Subcutaneous adipose tissue (tissue), 4 donors: ENCODE results near the gene CROCC. TPM values are rescaled to one million over a fixed set of nuclear protein-coding genes. Genes with fewer than 3 reads are reported as not detected.

Source experiments
- total RNA-seq, 4 donors: library from RNA; depleted of rRNA; stranded (reverse); fragments of >200 nt; gene quantifications; one replicate each; pipeline ENCODE4 v1.1.0, GENCODE V29; 2016
- TF ChIP-seq, protein P1 (sequence below): fragments of 450-650 bp; IDR thresholded peaks from one replicate; pipeline ENCODE4 v1.5.1; 2016; ENCODE audit warnings: low read depth, mild to moderate bottlenecking, control low read depth, antibody characterized with exemption, moderate library complexity

CROCC gene
- total RNA-seq, 4 donors from 2014 or later = 7.7 to 32.4 (median 14.8) TPM

DNA sequence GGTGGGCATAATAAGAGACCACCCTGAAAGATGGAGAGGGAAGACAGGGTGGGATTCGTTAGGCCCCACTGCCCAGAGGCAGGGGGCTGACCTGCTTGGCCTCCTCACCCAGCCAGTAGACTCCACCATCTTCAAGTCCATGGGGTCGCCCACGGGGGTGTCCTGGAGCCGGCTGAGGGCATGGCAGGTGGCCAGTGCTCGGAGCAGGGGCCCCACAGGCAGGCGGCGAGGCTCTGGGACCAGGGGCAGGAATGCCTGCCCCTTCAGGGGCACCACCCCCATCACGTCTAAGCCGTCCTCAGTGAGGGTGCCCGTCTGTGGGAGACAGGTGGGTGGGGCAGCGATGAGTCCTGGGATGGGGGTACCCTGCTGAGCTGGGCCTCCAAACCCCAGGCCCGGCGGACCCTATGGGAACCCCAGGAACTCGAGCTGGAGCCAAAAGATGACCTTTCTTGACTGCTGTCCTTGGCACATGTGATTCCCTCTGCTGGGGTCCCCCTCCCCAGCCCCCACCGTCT lies 71.8 kb downstream of the CROCC start:
- TF ChIP-seq, protein P1, sequence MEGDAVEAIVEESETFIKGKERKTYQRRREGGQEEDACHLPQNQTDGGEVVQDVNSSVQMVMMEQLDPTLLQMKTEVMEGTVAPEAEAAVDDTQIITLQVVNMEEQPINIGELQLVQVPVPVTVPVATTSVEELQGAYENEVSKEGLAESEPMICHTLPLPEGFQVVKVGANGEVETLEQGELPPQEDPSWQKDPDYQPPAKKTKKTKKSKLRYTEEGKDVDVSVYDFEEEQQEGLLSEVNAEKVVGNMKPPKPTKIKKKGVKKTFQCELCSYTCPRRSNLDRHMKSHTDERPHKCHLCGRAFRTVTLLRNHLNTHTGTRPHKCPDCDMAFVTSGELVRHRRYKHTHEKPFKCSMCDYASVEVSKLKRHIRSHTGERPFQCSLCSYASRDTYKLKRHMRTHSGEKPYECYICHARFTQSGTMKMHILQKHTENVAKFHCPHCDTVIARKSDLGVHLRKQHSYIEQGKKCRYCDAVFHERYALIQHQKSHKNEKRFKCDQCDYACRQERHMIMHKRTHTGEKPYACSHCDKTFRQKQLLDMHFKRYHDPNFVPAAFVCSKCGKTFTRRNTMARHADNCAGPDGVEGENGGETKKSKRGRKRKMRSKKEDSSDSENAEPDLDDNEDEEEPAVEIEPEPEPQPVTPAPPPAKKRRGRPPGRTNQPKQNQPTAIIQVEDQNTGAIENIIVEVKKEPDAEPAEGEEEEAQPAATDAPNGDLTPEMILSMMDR = no peak

GRCh38 chr1:16996845-16997244 lies 75.1 kb downstream of the CROCC start:
- TF ChIP-seq, protein P1 = no peak

DNA sequence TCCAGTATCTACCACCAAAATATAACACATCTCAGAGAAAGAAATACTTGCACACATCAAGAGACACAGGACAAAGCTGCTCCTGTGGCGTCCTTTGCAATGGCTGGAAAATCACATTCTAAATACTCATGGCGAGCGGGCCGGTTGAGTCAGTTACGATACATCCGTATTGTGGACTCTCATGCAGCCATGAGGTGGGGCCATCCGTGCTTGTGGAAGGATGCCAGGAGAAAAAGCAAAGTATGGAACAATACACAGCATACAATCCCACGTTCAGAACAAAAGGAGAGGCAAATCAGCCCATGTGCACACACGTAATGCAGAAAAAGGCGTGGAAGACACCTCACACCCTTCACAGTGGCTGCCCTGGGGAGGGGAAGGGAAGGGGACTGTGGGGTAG lies 76.9 kb downstream of the CROCC start:
- TF ChIP-seq, protein P1 = no peak

GRCh38 chr1:16999863-17000262 lies 78.1 kb downstream of the CROCC start:
- TF ChIP-seq, protein P1 = no peak

- TF ChIP-seq, protein P1 = no peak
Observed at GRCh38 chr1:17001760-17002523, 80.2 kb downstream of the CROCC start.

DNA sequence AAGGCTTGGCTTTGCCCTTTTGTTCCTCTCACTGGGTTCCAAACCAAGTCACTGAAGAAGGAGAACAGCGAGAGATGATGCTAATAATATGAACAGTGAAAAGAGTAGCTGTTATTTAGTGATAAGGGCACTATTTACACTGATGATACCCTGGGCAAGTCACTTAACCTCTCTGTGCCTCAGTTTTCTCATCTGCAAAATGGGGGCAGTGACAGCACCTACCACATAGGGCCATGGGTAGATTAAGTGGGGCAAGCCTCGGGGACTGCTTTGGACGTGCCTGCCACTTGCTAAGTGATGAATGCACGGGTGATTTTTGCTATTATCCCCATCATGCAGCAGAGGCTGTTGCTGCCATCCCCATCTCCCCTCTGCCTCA lies 80.8 kb downstream of the CROCC start:
- TF ChIP-seq, protein P1 = no peak

- TF ChIP-seq, protein P1 = no peak
Observed at GRCh38 chr1:17004466-17005364, 83.0 kb downstream of the CROCC start.
